NCI-H128 (cell line): ENCODE data around the gene SIRT5.

ENCODE experiments used
- DNase-seq: peaks from one replicate; lab custom pipeline; 2025; ENCODE audit not compliant: unreplicated experiment; lab: John Stamatoyannopoulos, UW

SIRT5 gene

GRCh38 chr6:13550656-13551055 is 23.7 kb upstream of the SIRT5 start:
- no peak for DNase-seq

- DNase-seq: no peak
Observed at GRCh38 chr6:13553646-13554045, 20.8 kb upstream of the SIRT5 start.

- DNase-seq: no peak
Observed at GRCh38 chr6:13554929-13555333, 19.5 kb upstream of the SIRT5 start.

GRCh38 chr6:13557841-13558240 is 16.6 kb upstream of the SIRT5 start:
- DNase-seq: no peak

DNA sequence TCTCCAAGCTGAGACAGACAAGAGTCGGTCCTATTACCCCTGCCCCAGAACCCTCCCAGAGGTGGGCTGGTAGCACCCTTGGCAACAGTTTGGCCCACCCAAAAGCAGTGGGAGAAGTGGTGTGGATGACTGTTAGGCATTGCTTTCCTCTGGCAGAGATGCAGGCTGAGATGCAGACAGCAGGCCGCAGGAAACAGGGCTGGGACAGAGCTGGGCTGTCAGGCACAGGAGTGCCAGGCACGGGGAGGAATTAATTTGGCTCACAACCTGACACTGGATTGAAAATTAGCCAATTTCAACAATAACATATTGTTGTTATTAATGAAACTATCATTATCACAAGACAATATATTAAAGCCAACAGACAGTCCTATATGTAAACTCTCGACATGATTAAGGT is 15.7 kb upstream of the SIRT5 start:
- DNase-seq: no peak

- no peak for DNase-seq
Observed at GRCh38 chr6:13559251-13559650, 15.2 kb upstream of the SIRT5 start.

DNA sequence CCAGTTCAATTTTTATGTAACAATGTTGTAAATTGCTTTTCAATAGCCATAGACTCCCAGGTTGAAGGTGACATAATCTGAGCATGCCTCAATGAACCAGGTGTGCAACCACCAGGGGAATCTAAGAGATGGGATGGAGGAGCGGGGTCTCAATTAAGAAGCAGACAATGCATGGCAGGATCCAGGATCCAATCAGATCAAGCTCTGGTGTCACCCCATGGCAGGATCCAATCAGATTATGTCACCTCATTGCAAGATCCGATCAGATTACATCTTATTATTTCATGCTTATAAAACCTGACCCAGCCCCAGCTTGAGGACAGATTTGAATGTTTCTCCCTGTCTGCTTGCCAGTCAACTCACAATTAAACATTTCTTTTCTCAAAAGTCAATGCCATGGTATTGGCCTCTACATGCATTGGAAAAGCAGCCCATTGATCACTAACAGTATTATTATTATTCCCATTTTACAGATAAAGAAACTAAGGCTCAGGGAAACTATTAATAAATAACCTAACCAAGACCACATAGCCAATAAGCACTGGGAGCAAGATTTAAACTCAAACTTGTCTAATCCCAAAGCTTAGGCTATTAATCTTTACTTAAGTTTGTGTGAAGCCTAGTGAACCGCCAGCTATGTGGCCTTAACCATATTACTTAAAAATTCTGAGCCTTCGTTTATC is 14.3 kb upstream of the SIRT5 start:
- no peak for DNase-seq

DNA sequence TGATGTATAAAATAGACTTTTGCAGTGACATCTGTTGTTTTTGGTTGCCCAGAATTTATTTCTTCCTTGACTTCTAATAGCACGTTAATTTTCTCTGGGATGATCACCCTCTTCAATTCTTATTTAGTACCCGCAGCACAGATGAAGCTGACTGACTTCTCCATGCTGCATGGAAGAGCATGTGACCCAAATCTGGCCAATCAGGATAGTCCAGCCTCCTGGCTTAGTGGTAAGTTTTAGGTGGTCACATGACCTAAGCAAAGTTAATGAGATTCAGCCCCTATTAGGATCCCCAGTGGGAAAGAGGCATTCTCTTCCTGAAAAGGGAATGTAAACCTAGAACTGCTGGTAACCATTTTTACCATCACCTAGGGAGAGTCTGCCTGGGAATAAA is 13.8 kb upstream of the SIRT5 start:
- DNase-seq: no peak

- no peak for DNase-seq
Observed at GRCh38 chr6:13561624-13562267, 12.7 kb upstream of the SIRT5 start.

DNA sequence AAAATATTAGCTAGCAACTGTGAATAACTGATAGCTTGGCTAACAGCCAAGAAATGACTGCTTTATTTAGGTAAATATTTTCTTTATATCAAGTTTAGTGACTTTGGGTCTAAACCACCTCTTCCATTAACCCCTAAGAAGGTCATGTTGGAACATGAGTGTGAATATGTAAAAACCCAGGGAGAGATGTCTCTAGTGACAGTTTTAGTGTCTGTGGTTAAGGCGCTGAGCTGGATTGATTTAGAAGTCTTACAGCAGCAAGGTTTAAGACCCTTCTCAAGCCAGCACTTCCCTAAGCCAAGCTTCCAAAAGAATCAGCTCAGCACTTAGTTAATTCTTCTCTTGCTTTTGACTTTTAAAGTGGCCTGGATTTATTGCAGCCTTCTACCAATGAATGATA is 11.4 kb upstream of the SIRT5 start:
- no peak for DNase-seq

DNA sequence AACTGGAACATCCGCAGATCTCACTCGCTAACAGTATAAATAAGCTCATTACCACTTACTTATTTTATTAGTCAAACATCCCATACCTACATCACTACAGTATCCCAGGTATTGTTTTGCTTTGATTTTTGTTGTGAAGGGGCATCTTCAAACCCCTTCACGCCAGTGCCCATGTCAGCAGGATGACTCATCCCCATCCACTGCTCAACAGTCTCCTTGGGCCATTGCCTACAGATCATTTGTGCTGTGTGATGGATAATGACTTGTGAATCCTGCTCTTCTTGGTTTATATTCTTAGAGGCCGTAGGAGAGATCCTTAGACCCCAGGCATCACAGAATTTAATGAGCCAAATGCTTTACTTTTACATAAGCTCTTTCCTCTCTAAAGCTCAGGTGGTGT is 8.5 kb upstream of the SIRT5 start:
- no peak for DNase-seq

DNA sequence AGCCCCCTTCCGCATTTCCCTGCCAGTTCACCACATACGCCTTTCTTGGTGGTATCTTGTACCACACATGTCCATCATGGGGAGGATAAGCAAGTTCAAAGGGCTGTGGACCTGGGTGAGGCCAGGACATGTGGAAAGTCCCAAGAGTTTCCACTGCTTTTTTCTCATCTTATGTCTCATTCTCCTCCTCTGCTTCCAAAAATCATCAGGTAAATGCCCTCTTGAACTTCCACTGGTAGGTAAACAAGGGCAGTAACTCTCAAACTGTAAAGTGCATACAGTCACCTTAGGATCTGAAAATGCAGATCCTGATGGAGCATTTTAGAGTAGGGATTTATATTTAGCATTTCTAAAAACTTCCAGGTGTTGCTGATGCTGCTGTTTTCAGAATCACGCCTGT is 7.9 kb upstream of the SIRT5 start:
- DNase-seq: no peak

GRCh38 chr6:13568970-13569369 is 5.4 kb upstream of the SIRT5 start:
- DNase-seq: no peak

- DNase-seq: no peak
Observed at GRCh38 chr6:13572240-13572639, 2.2 kb upstream of the SIRT5 start.

- DNase-seq: no peak
Observed at GRCh38 chr6:13572951-13573654, 1.3 kb upstream of the SIRT5 start.

- DNase-seq: no peak
Observed at GRCh38 chr6:13573669-13574110, 711 bp upstream of the SIRT5 start.

DNA sequence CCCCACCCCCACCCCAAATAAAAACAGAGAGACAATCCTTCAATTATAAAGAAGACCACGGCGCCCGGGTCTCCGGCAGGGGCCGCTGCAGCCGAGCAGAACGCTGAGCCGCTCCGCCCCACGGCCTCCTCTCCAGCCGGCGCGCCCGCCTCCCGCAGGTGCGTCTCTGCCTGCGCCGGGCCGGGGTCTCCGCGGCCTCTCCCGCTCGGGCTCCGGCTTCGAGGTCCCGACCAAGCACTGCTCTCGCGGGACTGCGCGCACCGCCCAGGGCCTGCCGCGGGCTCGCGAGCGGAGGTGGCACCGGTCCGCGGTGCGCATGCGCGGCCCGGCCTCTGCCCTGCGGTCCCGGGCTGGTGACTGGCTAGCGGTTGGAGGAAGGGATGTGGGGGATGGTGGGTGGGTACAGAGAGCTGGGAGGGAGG is 241 bp upstream of the SIRT5 start:
- peak; percentile 93 for DNase-seq

GRCh38 chr6:13575377-13575775 is 975 bp downstream of the SIRT5 start:
- DNase-seq: no peak

DNA sequence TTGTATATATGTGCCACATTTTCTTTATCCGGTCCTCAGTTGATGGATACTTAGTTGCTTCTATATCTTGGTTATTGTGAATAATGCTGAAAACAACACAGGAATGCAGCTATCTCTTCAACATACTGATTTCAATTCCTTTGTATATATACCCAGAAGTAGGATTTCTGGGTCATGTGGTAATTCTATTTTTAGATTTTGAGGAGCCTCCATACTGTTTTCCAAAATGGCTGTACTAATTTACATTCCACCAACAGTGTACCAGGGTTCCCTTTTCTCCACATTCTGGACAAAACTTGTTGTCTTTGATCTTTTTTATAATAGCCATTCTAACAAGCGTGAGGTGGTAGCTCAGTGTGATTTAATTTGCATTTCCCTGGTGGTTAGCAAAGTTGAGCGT is 1.6 kb downstream of the SIRT5 start:
- DNase-seq: no peak

- no peak for DNase-seq
Observed at GRCh38 chr6:13577926-13578325, 3.5 kb downstream of the SIRT5 start.

DNA sequence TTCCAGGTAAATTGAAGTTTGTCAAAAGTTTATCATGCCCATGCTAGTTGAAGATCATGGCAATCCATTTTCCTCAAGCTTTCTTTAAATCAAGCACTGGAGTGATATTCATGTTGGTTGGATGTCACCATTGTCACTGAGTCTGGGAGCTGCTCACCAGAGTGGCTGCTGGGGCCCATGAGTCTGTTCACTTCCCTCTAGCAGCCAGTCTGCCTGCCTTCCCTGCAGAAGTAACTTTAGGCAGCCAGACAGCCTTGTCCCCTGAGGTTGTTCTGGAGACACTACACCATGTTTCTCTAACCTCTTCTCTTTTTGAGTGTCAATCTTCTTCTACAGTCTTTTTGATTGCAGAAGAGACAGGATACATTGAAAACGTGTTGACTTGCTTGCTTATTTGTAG is 5.5 kb downstream of the SIRT5 start:
- DNase-seq: no peak

DNA sequence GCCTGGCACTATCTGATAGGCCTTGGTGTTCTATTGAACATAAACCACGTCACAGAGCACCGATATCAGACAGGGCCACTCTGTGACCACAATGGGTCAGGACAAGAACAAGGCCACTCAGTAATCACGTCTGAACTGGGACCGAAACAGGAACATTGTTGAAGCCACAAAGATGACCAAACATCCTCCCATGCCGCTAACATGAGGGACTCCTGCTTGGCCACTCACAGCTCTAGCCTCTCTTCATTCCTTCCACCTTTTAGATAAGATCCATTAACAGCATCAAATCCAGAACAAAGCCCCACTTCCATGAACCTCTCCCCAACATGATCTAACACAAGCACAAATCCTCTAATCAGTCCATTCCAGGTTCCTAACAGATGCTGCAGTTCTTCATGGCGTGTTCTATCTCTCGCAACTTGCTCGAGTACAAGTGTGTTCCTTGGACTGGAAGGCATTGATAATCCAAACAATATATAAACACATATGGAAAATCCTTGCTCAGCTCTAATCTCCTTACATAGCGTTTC is 7.4 kb downstream of the SIRT5 start:
- DNase-seq: no peak
